ENCODE results near the gene TOP2A.
"Not testable (repeated sequence)": the region's sequence is repeated elsewhere in the genome, so short reads cannot be mapped to it uniquely, and the experiment has no call there.

The TOP2A gene

GRCh38 chr17:40432864-40433528, 15.3 kb upstream of the TOP2A start:
- DNase-seq (ENCODE audit: low spot score) = no peak

GRCh38 chr17:40431231-40431602, 13.5 kb upstream of the TOP2A start:
- DNase-seq (ENCODE audit: low spot score) = no peak

- DNase-seq (ENCODE audit: low spot score) = no peak
Measured at GRCh38 chr17:40430272-40431230, 12.9 kb upstream of the TOP2A start.

GRCh38 chr17:40427002-40427491, 9.4 kb upstream of the TOP2A start:
- no peak for DNase-seq (ENCODE audit: low spot score)

- no peak for DNase-seq (ENCODE audit: low spot score)
Measured at GRCh38 chr17:40425741-40426140, 8.0 kb upstream of the TOP2A start.

GRCh38 chr17:40422990-40423633, 5.4 kb upstream of the TOP2A start:
- no peak for DNase-seq (ENCODE audit: low spot score)

- no peak for DNase-seq (ENCODE audit: low spot score)
Measured at GRCh38 chr17:40419559-40420331, 2.0 kb upstream of the TOP2A start.

- DNase-seq (ENCODE audit: low spot score) = no peak
Measured at GRCh38 chr17:40418428-40418706, 671 bp upstream of the TOP2A start.

- peak; percentile 20 for DNase-seq (ENCODE audit: low spot score)
Measured at GRCh38 chr17:40417258-40417608, 463 bp downstream of the TOP2A start.

- no peak for DNase-seq (ENCODE audit: low spot score)
Measured at GRCh38 chr17:40416671-40417070, 1.0 kb downstream of the TOP2A start.

- peak; percentile 42 for DNase-seq (ENCODE audit: low spot score)
Measured at GRCh38 chr17:40415390-40415789, 2.3 kb downstream of the TOP2A start.

GRCh38 chr17:40414312-40414711, 3.4 kb downstream of the TOP2A start:
- not testable (repeated sequence) for DNase-seq (ENCODE audit: low spot score)

GRCh38 chr17:40412880-40413279, 4.8 kb downstream of the TOP2A start:
- no peak for DNase-seq (ENCODE audit: low spot score)

- DNase-seq (ENCODE audit: low spot score) = no peak
Measured at GRCh38 chr17:40411821-40412220, 5.9 kb downstream of the TOP2A start.

- DNase-seq (ENCODE audit: low spot score) = no peak
Measured at GRCh38 chr17:40410082-40410481, 7.6 kb downstream of the TOP2A start.

- DNase-seq (ENCODE audit: low spot score) = not testable (repeated sequence)
Measured at GRCh38 chr17:40409540-40409939, 8.2 kb downstream of the TOP2A start.

GRCh38 chr17:40407460-40407859, 10.2 kb downstream of the TOP2A start:
- DNase-seq (ENCODE audit: low spot score) = no peak

- no peak for DNase-seq (ENCODE audit: low spot score)
Measured at GRCh38 chr17:40404003-40404402, 13.7 kb downstream of the TOP2A start.

GRCh38 chr17:40402668-40403067, 15.0 kb downstream of the TOP2A start:
- no peak for DNase-seq (ENCODE audit: low spot score)

- peak; percentile 44 for DNase-seq (ENCODE audit: low spot score)
Measured at GRCh38 chr17:40399185-40399584, 18.5 kb downstream of the TOP2A start.

GRCh38 chr17:40386555-40386954, 31.1 kb downstream of the TOP2A start:
- not testable (repeated sequence) for DNase-seq (ENCODE audit: low spot score)

- DNase-seq (ENCODE audit: low spot score) = no peak
Measured at GRCh38 chr17:40382251-40382650, 35.4 kb downstream of the TOP2A start.
